HG03196 (cell line): Measurements from ENCODE around the gene PGAM2.

ENCODE experiments used
- ATAC-seq: cut with Tn5 transposase; IDR thresholded peaks from one replicate; pipeline ENCODE4 v1.9.1; 2021; ENCODE audit not compliant: unreplicated experiment

The PGAM2 gene

DNA sequence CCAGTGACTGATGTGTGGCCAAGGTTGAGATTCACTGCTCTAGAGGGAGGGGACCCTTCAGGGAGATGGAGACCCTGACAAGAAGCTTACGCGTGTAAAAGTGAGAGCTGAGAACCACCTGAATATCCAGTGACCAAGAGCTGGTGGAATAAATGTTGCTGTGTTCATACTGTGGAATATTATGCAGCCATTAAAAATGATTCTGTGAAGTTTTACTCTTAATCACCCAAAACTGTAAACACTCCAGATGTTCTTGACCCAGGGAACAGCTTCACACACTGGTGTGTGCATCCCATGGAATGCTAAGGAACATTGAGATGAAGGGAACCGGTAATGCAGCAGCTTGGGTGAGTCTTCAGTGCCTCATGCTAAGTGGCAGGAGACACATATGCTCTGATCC lies 21.3 kb upstream of the PGAM2 start:
- no peak for ATAC-seq

DNA sequence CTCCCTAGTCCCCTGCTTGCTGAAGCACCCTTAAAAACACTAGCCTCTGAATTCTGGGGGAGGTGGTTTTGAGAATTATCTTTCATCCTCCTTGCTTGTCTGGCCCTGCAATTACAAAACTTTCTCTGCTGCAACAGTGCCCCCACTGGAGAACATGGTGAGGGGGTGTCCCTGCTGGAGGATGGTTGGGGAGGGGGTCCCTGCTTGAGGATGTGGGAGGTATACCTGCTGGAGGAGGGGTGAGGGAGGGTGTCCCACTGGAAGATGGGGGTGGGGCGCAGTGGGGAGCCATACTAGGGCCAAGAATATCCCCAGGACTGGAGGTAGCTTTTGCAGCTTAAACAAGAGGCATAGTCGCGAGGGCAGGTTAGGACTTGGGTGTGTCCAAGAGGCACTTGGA lies 20.2 kb upstream of the PGAM2 start:
- no peak for ATAC-seq

DNA sequence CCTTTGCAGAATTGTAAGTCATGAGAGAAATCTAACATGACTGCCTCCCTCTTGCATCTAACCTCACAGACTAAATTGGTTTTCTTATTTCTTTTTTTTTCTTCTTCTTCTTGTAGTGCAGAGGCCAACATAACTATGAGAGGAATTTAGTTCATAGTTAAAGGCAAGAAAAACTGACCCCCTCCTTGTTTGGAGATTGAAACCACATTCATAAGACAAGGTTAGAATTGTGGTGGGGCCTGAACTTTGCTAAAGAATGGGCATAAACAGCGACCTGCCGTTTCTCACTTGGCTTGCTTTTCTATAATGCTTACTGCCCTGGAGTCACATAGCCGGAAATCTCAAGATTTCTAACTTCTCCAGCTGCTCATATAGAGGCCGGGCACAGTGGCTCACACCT lies 19.3 kb upstream of the PGAM2 start:
- no peak for ATAC-seq

DNA sequence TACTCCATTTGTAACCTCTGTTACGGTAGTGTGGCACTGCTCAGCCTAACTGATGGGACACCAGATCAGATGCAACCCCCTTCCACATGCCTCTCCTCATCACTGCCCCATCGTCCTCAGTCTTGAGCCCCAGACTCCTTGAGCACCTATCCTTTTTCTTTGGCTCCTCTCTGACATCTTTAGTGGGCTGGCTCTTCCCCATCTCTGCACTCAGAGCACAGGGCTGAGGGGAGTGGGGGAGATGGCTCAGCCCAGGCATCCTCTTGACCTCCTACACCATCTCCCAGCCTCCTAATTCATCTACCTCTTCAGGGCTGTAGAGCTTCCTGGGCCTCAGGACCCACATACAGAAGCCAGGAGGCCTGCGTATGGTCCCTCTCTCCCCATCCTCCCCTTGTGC lies 18.4 kb upstream of the PGAM2 start:
- ATAC-seq, result no peak

DNA sequence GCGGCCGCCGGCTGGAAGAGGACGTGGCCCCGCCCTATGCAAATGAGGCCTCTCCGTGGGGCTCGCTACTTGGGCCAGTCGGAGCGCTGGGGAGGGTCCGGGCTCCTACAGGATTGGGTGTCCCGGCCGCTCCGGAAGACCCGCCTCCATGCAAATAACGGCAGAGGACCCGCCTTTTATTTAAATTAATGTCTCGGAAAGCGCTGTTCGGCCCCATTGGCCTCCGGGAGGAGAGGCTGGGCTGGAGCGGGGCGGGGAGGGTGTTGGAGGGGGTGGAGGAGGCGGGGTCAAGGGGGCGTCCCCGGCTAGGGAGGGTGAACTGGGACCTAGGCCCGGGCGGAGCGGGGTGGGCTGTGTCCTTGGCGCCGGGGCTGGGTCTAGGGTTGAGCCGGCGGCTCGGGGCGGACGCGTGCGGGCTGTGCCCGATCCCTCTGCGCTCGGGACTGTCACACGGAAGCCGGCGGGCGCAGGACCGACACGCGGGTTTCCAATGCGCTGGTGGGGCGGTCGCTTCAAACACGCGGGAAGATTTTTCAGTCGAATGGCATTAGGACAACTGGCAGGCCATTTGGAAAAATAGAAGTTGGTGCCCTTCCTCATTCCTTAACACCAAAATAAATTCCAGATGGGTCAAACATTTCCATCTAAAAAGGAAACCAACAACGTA lies 17.3 kb upstream of the PGAM2 start:
- peak; percentile 87 for ATAC-seq

DNA sequence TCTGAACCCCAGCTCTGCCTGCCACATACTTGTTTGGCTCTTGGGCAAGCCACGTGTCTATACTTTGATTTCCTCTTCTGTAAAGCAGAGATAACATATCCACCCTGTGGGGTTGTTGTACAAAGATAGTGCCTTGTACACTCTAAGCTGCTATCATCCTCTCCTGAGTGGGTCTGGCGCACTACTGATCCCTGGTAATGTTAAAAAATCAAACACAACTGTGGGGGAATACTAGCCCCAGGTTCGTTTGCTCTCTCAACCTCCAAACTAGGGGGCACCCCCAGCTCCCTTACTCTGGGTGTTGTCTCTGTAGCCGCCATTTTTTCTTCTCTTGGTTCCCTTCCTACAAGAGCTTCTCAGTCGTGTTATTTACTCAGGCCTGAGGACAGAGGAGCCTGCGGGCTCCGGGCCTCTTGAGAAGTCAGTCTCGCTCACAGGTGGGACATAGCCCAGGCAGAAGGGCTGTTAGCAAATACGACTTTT lies 15.9 kb upstream of the PGAM2 start:
- no peak for ATAC-seq

GRCh38 chr7:44080686-44081265 lies 15.4 kb upstream of the PGAM2 start:
- ATAC-seq, result no peak

- ATAC-seq, result no peak
Measured at GRCh38 chr7:44080118-44080517, 14.8 kb upstream of the PGAM2 start.

DNA sequence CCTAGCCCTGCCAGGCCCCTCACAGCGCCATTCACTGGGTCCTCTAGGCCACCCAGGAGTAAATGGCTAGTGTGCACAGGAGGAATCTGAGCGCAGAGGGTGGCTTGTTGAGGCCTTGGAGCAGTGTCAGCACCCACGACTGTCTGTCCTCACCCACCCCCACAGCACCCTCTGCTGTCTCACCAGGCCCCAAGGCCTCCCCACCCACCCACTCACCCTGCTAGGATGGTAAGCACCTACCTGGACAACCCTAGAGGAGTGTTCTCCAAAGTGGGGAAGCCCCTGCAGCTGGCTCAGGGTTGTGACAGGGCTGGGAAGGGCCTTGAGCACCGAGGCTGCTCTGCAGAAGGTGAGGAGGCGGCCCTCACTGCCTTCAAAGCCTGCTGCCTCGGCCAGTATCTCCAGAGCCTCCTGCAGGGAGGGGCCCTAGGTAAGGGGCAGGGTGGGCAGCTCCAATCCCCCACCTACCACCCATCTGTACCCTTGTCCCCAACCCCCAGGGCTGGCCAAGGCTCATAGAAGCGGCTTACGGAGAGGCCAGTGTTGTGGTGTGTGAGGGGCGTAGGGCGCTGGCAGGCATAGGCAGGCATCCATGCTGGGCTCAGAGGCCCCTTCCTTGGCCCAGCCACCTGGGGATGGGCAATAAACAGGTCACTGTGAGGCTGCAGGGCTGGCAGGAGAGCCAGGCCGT lies 14.1 kb upstream of the PGAM2 start:
- ATAC-seq, result no peak

DNA sequence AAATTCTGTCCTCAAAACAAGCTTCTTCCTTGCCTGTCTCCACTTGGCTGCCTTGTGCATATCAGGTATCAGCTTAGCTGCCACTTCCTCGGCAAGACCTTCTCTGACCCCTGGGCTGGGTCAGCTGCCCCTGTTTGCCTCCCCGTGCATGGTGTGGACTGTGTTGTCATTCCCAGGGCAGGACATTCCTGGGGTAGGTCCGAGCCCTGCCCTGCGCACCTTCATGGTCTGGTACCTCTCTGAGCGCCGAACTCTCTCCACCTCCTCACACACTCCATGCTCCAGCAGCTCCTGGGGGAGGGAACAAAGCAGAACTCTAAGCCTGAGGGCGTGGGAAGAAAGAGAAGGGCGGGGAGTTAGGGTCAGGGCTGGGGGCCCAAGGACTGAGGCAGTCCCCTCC lies 13.2 kb upstream of the PGAM2 start:
- ATAC-seq, result no peak

- no peak for ATAC-seq
Measured at GRCh38 chr7:44077681-44078091, 12.3 kb upstream of the PGAM2 start.

- ATAC-seq, result no peak
Measured at GRCh38 chr7:44077061-44077460, 11.7 kb upstream of the PGAM2 start.

- ATAC-seq, result no peak
Measured at GRCh38 chr7:44076101-44076895, 10.9 kb upstream of the PGAM2 start.

DNA sequence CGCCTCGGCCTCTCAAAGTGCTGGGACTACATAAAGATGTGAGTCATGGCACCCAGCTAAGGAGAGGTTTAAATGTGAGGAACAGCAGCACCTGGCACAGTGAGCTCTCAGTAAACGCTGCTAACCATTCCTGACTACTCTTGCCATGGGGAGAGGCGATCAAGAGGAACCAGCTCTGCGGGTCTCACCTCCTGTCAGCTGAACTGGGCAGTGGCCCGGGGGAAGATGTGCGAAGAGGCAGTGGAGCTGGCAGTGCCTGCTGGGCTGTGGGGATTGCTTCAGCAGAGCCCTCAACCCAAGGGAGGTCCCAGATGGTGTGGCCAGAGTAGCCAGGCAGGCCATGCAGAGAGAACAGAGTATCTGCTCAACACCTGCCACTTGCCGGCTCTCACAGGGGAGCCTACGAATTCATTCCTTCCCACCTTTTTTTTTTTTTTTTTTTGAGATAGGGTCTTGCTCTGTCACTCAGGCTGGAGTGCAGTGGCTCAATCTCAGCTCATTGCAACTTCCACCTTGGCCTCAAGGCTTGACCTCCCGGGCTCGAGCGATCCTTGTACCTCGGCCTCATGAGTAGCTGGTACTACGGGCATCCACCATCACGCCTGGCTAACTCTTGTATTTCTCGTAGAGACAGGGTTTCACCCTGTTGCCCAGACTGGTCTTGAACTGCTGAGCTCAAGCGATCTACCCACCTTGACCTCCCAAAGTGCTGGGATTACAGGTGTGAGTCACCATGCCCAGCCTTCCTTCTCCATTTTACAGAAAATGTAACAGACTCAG lies 10.1 kb upstream of the PGAM2 start:
- ATAC-seq, result no peak

DNA sequence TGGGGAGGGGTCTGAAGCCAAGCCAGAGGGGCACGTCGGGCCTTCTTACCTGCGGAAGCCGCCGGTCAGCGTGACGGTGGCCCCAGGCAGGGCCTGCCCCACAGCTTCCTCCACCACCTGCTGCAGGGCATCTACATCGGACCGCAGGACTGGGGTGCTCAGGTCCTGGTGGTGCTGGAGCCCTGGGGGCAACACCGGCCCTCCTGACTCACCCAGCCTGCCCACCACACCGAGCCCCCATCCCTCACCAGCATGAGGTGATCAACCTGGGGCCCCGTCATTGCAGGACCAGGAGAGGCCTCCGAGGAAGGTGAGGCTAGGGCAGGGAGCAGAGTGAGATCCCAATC lies 9.0 kb upstream of the PGAM2 start:
- no peak for ATAC-seq

GRCh38 chr7:44073664-44074348 lies 8.4 kb upstream of the PGAM2 start:
- ATAC-seq, result peak; percentile 42

DNA sequence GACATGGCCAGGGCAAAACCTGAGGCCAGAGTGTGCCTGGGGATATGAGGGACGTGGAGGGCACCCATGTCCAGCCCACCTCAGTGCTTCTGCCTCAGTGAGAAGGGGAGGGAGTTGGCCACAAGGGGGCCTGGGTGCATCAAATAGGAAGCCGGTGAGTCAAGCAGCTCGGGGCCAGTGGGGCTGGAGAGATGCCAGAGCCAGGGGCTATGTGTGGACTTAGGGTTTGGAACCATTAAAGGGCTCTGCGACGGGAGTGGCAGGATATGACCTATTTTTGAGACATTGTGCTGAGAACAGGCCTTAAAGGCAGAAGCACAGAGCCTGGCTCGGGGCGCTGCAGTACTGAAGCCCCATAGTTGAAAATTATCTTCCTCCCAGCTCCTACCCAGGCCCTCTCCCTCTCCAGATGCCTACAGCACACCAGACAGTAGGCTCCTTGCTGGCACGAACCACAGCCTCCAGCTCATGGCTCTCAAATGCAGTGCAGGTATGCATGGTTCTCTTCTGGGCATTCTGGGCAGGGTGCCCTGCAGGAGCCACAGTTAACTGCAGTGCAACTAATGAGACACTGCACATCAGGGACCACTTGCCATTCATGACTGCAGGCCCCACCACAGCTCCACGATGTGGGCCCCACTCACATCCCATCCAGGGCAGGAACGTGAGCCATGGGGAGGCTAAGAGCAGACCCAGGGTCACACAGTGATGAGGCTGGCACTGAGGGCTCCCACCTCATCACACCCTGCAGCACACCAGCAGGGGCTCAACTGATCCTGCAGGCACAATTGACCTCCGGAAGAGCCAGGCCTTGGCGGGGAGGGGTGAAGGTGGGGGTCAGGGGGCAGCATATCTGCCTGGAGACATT lies 7.2 kb upstream of the PGAM2 start:
- no peak for ATAC-seq

DNA sequence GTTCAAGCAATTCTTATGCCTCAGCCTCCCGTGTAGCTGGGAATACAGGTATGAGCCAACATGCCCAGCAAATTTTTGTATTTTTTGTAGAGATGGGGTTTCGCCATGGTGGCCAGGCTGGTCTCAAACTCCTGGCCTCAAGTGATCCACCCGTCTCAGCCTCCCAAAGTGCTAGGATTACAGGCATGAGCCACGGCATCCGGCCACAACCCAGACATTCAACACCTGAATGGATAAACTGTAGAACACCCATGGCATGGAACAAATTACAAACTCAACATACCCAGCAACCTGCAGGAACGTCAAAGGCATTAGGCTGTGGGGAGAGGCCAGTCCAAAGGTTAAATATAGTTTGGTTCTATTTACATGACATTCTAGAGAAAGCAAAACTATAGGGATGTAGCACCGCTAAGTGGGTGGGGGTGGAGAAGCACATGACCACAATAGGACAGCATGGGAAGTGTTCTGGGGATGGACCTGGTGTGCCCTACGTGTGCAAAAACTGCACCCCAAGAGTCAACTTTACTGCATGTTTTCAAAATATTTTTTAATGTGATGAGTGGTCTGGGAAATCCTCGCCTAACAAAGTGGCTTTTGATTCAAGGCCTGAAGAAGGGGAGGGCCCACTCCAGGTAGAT lies 6.5 kb upstream of the PGAM2 start:
- ATAC-seq, result no peak

DNA sequence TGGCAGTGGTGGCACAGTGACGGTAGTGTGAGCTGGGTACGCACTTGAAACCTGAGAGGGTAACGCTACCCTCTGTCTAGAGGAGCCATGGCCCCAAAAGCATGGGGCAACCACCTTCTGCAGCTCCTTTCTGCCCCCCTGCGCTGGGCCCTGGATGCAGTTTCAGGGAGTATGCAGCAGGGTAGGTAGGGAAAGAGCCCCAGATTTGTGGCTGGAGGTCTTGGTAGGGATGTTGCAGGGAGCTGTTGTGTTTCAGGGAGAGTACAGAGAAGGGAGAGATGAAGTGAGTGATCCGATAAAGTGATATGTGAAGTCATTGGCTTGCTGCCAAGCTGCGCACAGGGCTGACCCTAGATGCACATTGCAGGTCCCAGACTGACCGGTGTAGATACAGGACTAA lies 2.7 kb upstream of the PGAM2 start:
- ATAC-seq, result no peak
